NB4 (cell line): ENCODE data around the gene ATF5.
A peak's percentile ranks its signal among the peaks of the same experiment; 100 is the strongest.
"Not testable (repeated sequence)": the region's sequence is repeated elsewhere in the genome, so short reads cannot be mapped to it uniquely, and the experiment has no call there.

ENCODE experiments used
- DNase-seq: peaks from one replicate; pipeline ENCODE4 v3.0.0; 2010; ENCODE audit warnings: low read depth
- H3K4me3 ChIP-seq: one replicate; pipeline ENCODE4 v1.5.1; 2011; ENCODE audit warnings: mild to moderate bottlenecking, low read depth, low read length, moderate library complexity
- CTCF ChIP-seq: IDR thresholded peaks from one replicate; pipeline ENCODE4 v1.5.1; 2012; ENCODE audit warnings: low read depth, low read length
- MAX ChIP-seq: IDR thresholded peaks from 2 replicates; pipeline ENCODE4 v1.6.1; 2011; ENCODE audit warnings: low read depth, low read length
- MYC ChIP-seq: IDR thresholded peaks from 2 replicates; pipeline ENCODE4 v1.6.1; 2011; ENCODE audit warnings: low read depth, low read length
- POLR2A ChIP-seq: IDR thresholded peaks from 2 replicates; pipeline ENCODE4 v1.6.1; 2011; ENCODE audit warnings: mild to moderate bottlenecking; ENCODE audit not compliant: insufficient read length; ENCODE audit errors: extremely low read depth

The ATF5 gene

GRCh38 chr19:49939721-49940481 is 10.9 kb downstream of the ATF5 start:
- DNase-seq = no peak
- no peak overlapping the region for H3K4me3 ChIP-seq
- no peak for TF ChIP-seq CTCF
- TF ChIP-seq POLR2A = no peak
- peak; percentile 14; the same call in 1 of the 2 replicates for TF ChIP-seq MYC
- peak; percentile 38; the same call in 1 of the 2 replicates for TF ChIP-seq MAX

- no peak overlapping the region for H3K4me3 ChIP-seq
- TF ChIP-seq POLR2A (no peak), CTCF (no peak), MYC (no peak), MAX (no peak)
- no peak for DNase-seq
Measured at GRCh38 chr19:49940482-49940791, 11.4 kb downstream of the ATF5 start.

GRCh38 chr19:49944567-49944966 is 15.6 kb downstream of the ATF5 start:
- not testable (repeated sequence) for H3K4me3 ChIP-seq, DNase-seq

- TF ChIP-seq MYC = no peak
- TF ChIP-seq CTCF = no peak
- no peak for TF ChIP-seq MAX
- TF ChIP-seq POLR2A = no peak
- no peak overlapping the region for H3K4me3 ChIP-seq
- no peak for DNase-seq
Measured at GRCh38 chr19:49946415-49946814, 17.4 kb downstream of the ATF5 start.

- TF ChIP-seq MYC = no peak
- no peak for TF ChIP-seq POLR2A
- no peak for TF ChIP-seq MAX
- peak; percentile 59 for DNase-seq
- H3K4me3 ChIP-seq = no peak overlapping the region
Measured at GRCh38 chr19:49949742-49950589, 21.0 kb downstream of the ATF5 start.

- no peak for DNase-seq
- no peak overlapping the region for H3K4me3 ChIP-seq
- TF ChIP-seq POLR2A (no peak), CTCF (no peak), MYC (no peak), MAX (no peak)
Measured at GRCh38 chr19:49950590-49950948, 21.6 kb downstream of the ATF5 start.
